Epithelial cell of esophagus (primary cell): ENCODE data around the gene ERFL.
"Not testable (repeated sequence)": the region's sequence is repeated elsewhere in the genome, so short reads cannot be mapped to it uniquely, and the experiment has no call there.

Experiments used
- DNase-seq: peaks from one replicate; pipeline ENCODE4 v3.0.0; 2010; ENCODE audit warnings: low read depth
- H3K4me3 ChIP-seq: 2 replicates; pipeline ENCODE4 v1.5.1; 2011; ENCODE audit warnings: mild to moderate bottlenecking, low read length, control low read depth
- TF ChIP-seq, protein P1 (sequence below): IDR thresholded peaks from 2 replicates; pipeline ENCODE4 v1.5.1; 2011; ENCODE audit warnings: low read depth, mild to moderate bottlenecking, low read length, control low read depth, inconsistent platforms; ENCODE audit not compliant: insufficient read depth; ENCODE audit errors: missing control alignments

The ERFL gene

DNA sequence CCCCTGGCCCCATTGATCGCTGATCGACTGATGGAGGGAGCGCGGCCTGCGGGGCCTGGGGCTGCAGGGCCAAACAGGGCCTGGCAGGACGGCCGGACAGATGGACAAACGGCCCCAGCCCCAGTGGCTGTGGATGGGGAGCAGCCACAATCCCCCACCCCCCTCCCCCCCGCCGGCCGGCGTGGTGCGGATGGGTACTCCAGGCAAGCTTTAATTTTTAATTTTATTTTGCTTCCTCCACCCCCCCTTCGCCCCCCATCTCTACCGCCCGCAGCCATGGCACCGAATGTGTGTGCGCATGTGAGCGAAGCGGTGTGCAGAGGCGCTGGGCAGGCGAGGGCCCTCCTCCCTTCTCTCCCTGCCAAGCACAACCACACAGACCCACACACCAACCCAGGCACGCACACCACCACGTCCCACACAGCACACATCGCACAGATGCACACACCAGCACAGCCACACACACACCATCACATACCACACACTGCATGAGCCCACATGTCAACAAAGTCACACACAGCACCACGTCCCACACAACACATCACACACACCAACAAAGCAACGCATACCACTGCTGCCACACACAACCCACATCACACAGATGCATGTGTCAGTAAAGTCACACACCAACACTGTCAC is 12.4 kb downstream of the ERFL start:
- DNase-seq, result no peak
- TF ChIP-seq, protein P1, sequence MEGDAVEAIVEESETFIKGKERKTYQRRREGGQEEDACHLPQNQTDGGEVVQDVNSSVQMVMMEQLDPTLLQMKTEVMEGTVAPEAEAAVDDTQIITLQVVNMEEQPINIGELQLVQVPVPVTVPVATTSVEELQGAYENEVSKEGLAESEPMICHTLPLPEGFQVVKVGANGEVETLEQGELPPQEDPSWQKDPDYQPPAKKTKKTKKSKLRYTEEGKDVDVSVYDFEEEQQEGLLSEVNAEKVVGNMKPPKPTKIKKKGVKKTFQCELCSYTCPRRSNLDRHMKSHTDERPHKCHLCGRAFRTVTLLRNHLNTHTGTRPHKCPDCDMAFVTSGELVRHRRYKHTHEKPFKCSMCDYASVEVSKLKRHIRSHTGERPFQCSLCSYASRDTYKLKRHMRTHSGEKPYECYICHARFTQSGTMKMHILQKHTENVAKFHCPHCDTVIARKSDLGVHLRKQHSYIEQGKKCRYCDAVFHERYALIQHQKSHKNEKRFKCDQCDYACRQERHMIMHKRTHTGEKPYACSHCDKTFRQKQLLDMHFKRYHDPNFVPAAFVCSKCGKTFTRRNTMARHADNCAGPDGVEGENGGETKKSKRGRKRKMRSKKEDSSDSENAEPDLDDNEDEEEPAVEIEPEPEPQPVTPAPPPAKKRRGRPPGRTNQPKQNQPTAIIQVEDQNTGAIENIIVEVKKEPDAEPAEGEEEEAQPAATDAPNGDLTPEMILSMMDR, result no peak
- no peak overlapping the region for H3K4me3 ChIP-seq

DNA sequence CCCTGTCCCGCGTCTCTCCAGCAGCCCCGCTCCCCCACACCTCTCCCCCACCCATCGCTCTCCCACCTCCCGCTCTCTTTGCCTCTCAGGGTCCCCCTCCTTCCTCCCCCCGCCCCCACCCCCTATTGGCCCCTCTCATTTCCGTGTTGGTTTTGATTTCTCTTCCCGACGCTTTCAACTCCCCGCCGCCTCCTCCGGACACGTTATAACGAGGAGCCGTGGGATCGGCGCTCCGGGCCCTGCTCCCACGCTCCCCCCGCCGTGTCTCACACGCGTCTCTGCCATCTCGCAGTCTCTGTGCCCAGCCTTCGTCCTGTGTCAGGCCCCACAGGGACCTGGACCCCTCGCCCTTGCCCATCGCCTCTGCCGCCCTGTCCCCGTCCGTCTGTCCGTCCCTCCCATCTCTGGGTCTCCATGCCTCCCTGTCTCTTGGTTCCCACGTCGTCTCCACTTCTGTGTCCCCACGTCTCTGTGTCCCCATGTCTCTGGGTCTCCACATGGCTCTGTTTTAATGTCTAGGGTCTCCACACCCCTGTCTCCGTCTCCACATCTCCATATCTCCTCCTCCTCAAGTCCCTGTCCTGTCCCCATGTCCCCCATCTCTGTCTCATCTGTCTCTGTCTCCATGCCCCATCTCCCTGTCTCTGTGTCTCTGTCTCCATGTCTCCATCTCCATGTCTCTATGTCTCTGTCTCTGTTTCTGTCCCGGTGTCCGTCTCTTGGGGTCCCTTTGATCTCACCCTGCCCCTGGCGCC is 13.1 kb downstream of the ERFL start:
- H3K4me3 ChIP-seq, result no peak overlapping the region
- TF ChIP-seq, protein P1, result no peak
- no peak for DNase-seq

DNA sequence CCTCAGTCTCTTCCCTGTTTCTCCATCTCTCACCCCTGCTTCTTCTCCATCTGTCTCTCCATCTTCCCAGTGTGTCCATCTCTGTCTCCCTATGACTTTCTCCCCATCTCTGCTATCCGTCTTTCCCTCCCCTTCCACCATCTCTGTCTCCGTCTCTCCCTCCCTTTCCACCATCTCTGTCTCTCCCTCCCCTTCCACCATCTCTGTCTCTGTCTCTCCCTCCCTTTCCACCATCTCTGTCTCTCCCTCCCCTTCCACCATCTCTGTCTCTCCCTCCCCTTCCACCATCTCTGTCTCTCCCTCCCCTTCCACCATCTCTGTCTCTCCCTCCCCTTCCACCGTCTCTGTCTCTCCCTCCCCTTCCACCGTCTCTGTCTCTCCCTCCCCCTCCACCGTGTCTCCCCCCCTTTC is 13.8 kb downstream of the ERFL start:
- not testable (repeated sequence) for DNase-seq, H3K4me3 ChIP-seq

DNA sequence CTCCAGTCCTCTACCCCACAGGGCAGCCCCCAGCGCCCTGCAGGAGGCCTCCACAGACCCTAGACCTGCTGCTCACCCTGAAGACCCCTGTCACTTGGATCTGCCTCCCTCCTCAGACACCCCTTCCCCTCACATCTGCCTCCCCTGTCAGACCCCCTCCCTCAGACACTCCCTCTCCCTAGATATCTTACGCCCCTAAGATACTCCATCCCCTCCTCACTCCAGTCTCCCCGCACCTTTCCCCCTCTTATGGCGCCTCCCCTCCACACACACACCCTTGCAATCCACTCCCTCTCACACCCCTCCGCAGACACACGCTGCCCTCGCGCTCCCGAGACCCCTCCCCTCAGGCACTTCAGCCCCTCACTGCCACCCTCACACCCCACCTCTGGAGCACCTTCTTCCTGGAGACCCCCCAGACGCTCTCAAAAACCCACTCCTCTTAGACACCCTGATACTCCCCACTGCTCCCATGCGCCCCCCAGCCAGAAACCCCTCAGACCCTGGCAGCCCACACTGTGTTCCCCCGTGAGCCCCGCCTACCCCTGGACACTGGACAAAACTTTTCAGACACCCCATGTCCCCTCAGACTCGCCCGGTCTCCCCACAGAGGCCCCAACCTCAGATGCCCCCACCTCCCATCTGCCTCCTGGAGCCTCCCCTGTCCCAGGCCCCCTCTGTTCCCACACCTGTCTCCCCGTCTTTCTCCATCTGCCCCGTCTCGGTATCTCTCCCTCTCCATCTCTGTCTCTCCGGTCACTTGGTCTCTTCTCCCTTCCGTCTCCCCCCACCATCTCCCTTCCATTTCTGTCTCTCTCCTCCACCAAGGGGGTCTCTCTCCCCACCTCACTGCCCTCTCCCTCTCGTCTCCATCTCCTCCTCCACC is 14.5 kb downstream of the ERFL start:
- TF ChIP-seq, protein P1, result no peak
- H3K4me3 ChIP-seq, result no peak overlapping the region

DNA sequence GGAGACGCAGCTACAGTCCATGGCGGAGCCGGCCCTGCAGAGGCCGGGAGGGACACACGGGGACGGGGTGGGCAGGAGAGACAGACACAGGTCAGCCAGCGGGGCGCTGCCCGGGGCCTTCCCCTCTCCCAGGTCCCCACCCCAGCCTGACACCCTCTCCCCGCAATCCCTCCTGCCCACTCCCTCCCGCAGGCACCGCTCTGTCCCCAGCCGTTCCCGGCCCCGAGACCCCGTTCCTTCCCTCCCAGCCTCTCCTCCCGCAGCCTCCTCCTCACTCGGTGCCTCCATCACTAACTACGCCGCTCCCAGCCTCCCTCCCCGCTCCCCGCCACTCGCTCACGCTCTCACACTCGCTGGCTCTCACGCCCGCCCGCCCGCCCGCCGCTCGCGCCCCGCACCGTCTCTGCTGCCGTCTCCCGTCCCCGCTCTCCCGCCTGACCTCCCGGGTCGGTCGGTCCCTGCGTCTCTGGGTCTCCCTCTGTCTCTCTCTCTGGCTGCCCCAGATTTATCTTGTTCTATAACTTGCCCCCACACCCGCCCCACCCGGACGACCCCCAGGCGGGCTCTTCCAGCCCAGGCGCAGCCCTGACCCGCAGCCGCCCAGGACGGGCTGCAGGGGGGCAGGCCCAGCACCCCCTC is 15.2 kb downstream of the ERFL start:
- no peak overlapping the region for H3K4me3 ChIP-seq
- no peak for DNase-seq
- TF ChIP-seq, protein P1, result no peak

More for the DNA sequence above, 14.5 kb downstream of the ERFL start:
- no peak for DNase-seq

DNA sequence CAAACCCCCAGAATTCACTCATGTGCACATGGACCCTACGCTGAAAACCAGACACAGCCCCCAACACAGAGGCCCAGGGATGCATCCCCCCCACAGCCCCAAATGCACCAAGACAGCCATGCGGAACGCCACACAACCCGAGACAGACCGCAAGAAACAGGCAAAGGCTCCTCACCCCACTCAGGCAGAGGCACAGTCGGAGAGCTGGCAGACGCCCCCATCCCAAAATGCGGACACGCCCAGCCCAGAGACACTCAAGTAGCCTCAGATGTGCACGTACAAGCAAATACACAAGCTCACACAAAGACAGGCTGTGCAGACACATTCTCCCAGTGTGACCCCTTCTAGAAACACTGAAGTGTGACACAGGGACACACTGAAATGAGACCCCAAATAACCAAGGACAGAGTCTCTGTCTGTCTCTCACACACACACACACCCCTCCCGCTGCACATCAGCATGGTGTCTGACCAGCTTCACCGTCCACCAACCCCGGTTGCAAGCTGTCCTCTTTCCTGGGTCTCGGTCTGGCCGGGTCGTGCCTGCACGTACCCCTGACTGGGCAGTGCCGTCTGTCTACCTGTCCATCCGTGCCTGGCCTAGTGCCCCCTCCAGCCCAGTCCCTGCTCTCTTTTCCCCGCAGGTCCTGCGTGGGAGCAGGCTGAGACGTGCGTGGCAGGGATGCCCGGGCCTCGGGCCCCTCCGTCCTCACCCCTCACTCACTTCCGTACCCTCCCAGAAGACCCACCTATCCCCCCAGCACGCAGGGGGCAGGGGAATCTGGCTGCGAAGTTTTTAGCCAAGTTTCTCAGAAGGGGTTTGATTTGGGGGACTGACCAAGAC is 16.1 kb downstream of the ERFL start:
- no peak overlapping the region for H3K4me3 ChIP-seq
- no peak for DNase-seq
- TF ChIP-seq, protein P1, result no peak
